Neutrophil (primary cell): ENCODE data around the gene ZNF488.

Experiments
- H3K27ac ChIP-seq: fragments of 200-600 bp; sonication (generic); 2 replicates; pipeline ENCODE4 v1.5.1; 2016; ENCODE audit warnings: mild to moderate bottlenecking, moderate library complexity
- H3K27me3 ChIP-seq: fragments of 200-600 bp; sonication (generic); 2 replicates; pipeline ENCODE4 v1.6.0; 2016; ENCODE audit warnings: mild to moderate bottlenecking
- H3K36me3 ChIP-seq: fragments of 200-600 bp; sonication (generic); 2 replicates; pipeline ENCODE4 v1.5.1; 2017
- H3K4me1 ChIP-seq, 2 experiments: fragments of 200-600 bp in 1 of 2; sonication (generic) in 1 of 2; 1 replicate in 1 of 2; 2 replicates in 1 of 2; pipeline versions ENCODE4 v1.5.1 to v1.6.1; 2013 to 2016; ENCODE audit warnings: low read depth in 1 of 2, low read length in 1 of 2, mild to moderate bottlenecking in 1 of 2, moderate library complexity in 1 of 2; ENCODE audit not compliant: control insufficient read depth in 1 of 2, insufficient read depth in 1 of 2
- H3K4me3 ChIP-seq, 2 experiments: fragments of 200-600 bp in 1 of 2; sonication (generic) in 1 of 2; 1 replicate in 1 of 2; 2 replicates in 1 of 2; pipeline ENCODE4 v1.5.1; 2013 to 2016; ENCODE audit warnings: low read depth in 1 of 2, low read length in 1 of 2, mild to moderate bottlenecking in 1 of 2, moderate library complexity in 1 of 2
- H3K9me3 ChIP-seq: fragments of 200-600 bp; sonication (generic); 2 replicates; pipeline ENCODE4 v1.5.1; 2016
- TF ChIP-seq, protein P1 (sequence below): fragments of 200-600 bp; sonication (generic); IDR thresholded peaks from 2 replicates; pipeline ENCODE4 v1.5.1; 2016; ENCODE audit warnings: antibody characterized with exemption

The ZNF488 gene

DNA sequence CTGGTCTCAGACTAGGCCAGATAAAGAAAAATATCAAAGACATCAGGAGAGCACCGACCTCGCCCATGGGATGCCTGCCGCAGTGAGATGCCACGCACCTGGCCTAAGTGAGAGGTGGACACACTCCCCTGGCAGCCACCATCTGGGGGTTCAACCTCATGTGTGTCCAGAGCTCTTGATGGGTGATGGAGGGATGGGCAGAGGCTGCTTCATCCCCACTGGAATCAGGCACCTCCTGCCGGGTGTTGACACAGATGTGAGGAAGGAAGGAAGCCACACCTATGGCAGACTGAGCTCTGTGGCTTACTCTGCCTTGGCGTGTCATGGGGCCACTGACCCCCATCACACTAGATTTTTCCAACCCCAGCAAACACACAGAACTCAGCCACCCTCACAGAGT is 11.4 kb downstream of the ZNF488 start:
- Histone ChIP-seq H3K27ac (no peak overlapping the region), H3K36me3 (no peaks in the 10 kb centered on the region), H3K4me3 (no peak overlapping the region), H3K9me3 (no peaks in the 10 kb centered on the region), H3K27me3 (peaks cover 27% of the 10 kb centered on the region), H3K4me1 (no peaks in the 10 kb centered on the region)
- TF ChIP-seq, protein P1, sequence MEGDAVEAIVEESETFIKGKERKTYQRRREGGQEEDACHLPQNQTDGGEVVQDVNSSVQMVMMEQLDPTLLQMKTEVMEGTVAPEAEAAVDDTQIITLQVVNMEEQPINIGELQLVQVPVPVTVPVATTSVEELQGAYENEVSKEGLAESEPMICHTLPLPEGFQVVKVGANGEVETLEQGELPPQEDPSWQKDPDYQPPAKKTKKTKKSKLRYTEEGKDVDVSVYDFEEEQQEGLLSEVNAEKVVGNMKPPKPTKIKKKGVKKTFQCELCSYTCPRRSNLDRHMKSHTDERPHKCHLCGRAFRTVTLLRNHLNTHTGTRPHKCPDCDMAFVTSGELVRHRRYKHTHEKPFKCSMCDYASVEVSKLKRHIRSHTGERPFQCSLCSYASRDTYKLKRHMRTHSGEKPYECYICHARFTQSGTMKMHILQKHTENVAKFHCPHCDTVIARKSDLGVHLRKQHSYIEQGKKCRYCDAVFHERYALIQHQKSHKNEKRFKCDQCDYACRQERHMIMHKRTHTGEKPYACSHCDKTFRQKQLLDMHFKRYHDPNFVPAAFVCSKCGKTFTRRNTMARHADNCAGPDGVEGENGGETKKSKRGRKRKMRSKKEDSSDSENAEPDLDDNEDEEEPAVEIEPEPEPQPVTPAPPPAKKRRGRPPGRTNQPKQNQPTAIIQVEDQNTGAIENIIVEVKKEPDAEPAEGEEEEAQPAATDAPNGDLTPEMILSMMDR, result no peak

DNA sequence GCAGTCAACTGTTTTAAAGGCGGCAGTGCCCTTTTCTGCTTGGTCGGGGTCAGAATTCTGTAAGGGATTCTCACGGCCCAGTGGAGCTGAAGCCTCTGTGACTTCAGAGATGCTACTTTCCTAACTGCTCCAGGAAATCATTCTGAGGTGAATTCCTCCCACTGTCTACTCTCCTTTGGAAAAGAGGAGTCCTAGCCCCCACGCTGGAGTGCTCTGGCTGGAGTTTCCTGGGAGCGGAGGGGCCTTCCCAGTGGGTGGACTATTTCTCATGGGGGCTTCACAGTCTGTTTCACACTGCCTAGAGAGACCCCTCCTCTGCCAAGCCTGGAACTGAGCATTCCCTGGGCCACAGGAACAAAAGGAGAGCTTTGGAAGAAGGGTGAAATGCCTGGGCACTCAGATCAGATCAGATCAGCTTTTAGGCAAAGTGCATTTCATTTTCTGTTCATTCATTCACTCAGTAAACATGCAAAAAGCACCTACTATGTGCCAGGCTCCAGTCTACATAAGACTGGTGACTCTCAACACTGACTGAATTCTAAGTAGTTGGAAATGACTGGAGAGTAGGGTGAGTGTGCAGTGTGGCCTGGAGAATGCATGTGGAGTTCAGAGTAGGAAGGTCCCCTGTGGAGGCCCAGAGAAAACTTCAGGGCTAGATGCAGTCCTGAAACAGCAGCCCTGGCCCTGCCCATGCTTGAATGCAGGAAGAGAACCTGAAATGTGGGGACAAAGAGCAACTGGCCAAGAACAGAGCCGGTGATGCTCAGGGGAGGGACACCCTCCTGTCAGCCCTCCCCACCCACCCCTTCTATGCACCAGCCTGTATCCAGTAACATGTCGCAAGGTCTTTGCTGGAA is 12.2 kb downstream of the ZNF488 start:
- Histone ChIP-seq H3K27me3 (peaks cover 19% of the 10 kb centered on the region), H3K36me3 (no peaks in the 10 kb centered on the region), H3K4me1 (no peaks in the 10 kb centered on the region), H3K27ac (no peak overlapping the region), H3K9me3 (no peaks in the 10 kb centered on the region), H3K4me3 (no peak overlapping the region)
- TF ChIP-seq, protein P1, result no peak

DNA sequence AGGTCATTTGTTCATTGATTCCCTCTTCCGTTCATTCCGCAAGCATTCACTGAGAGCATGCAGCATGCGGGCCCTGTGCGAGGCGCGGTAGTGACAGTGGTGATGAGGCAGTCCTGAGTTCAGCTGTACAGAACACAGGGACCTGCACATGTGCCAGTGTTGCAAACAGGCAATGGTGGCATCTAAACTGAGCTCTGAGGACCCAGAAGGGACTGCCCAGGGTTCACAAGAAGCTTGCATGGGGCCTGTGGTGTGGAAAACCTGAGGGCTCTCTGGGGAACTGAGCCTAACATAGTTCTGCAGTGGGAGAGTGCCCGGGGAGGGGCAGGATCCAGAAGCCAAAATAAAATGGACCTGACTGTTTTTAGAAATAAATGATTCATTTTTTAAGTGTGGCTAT is 13.2 kb downstream of the ZNF488 start:
- H3K27me3 ChIP-seq, result peaks cover 9% of the 10 kb centered on the region
- TF ChIP-seq, protein P1, result no peak
- no peaks in the 10 kb centered on the region for H3K9me3 ChIP-seq
- H3K36me3 ChIP-seq, result no peaks in the 10 kb centered on the region
- H3K4me1 ChIP-seq, result no peaks in the 10 kb centered on the region
- no peak overlapping the region for H3K27ac ChIP-seq
- no peak overlapping the region for H3K4me3 ChIP-seq

DNA sequence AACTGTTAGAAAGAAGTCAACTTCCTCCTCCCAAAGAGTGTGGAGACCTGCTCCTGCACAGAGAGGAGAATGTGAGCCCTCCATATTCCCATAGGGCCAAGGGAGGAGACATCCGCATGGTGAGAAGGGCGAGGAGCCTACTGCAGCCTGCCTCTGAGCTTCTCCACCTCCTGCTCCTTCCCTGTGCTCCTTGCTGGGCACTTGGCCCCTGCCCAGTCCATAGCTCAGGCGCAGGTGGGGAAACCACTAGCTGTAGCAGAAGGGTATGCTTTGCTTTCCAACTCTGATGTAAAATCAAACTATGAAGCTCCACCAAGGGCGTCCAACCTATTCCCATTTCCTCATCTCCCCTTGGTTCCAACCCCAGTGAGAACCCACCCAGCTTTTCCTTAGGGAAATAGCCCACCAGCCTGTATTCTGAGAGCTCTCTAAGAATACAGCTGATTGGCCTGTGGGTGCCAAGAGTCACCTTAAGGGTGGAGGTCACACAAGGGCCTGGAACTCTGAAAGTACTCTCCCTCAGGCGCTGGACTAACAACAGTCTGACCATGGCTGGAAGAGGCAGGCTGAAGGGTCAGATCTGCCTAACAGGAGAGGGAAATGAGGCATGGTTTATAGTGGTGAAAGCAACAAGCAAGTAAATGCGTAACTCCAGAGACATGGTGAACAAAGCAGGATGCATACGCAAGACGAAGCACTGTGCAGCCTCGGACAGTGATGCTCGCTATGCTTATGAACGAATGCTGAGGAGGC is 13.9 kb downstream of the ZNF488 start:
- Histone ChIP-seq H3K9me3 (no peaks in the 10 kb centered on the region), H3K4me3 (no peak overlapping the region), H3K36me3 (no peaks in the 10 kb centered on the region), H3K4me1 (no peaks in the 10 kb centered on the region), H3K27ac (no peak overlapping the region), H3K27me3 (peaks cover 2% of the 10 kb centered on the region)
- TF ChIP-seq, protein P1, result no peak

DNA sequence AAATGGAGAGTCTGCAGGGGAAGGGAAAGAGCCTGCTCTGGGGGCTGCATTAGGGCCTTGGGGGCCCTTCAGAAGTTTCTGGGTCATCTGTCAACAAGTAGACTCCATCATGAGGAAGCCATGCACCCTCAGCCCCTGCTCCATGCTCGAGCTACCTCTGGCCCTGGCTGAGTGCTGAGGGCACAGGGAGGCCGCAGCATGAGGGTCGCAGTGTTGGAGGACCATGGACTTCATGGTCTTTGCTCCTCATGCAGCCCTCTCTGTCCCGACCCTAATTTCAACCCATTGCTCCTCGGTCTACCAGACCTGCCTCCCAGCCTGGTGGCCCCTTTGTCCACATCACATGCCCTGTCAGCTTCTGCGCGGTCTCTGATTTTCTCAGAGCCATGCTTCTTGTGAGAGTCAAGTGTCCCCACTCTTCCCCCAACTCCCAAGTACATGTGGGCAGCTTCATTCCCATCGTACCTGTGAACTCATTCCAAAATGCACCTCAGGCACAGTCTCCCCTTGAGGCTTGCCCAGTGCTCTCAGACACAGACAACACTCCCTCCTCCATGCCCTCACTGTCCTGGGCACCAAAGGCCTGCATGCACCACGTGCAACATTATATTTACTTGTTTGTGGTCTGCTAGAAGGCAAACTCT is 14.7 kb downstream of the ZNF488 start:
- Histone ChIP-seq H3K9me3 (no peaks in the 10 kb centered on the region), H3K27ac (no peak overlapping the region), H3K27me3 (no peaks in the 10 kb centered on the region), H3K36me3 (no peaks in the 10 kb centered on the region), H3K4me1 (no peaks in the 10 kb centered on the region), H3K4me3 (no peak overlapping the region)
- TF ChIP-seq, protein P1, result no peak
